ENCODE measurements around the gene LEAP2. TPM values are rescaled to one million over a fixed set of nuclear protein-coding genes. Genes with fewer than 3 reads are reported as not detected.

Gene LEAP2
- total RNA-seq, 1 donor from 2014 or later, result 3.3 TPM

DNA sequence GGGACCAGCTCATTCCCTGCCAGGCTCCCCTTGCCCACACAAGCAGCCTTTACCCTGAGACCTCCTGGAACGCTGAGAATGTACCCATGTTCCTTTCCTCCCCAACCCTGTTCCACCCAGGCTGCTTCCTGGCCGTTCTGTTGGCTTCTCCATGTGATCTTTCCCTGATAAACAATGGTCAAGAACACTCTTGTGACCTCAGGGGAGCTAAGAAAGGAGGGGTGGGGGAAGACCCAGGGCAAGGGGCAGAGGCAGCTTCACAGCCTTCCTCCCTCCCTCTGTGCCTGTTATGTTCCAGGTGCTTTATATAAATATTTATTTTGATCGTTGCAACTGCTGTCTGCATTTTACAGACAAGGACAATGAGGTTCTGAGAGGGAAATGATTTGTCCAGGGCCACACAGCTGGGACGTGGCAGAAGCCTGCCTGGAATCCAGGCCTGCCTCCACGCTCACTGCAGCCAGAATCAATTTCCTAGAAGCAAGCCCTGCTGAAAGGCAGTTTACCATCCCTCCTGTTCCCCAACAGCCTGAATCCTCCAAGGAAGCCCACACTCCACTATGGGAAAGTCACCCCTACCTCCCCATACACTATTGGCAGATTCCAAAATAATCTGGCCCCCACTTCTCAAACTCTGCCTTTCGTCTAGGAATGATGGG is 46.9 kb upstream of the LEAP2 start:
- intact Hi-C loops (cut with micrococcal nuclease), result no loop called here
- ChIA-PET POLR2A (no interaction called here), CTCF (interaction anchor here (1.0 to 2.7 kb wide), 3 partner anchors 8 to 440 kb away, joined by 3 to 12 read pairs (median 3); no protein-coding TSS in a partner anchor)
- Mint-ChIP-seq H3K27ac (no peak overlapping the region), H3K4me1 (peaks cover 14% of the 10 kb centered on the region), H3K9me3 (no peaks in the 10 kb centered on the region), H3K36me3 (ENCODE audit: low read depth) (no peaks in the 10 kb centered on the region), H3K27me3 (peaks cover 39% of the 10 kb centered on the region), H3K4me3 (no peak overlapping the region)
- no peak for ATAC-seq (ENCODE audit: low read depth)
- no peak for DNase-seq
- no peak for TF ChIP-seq CTCF (IDR thresholded peaks at IDR 0.05)

DNA sequence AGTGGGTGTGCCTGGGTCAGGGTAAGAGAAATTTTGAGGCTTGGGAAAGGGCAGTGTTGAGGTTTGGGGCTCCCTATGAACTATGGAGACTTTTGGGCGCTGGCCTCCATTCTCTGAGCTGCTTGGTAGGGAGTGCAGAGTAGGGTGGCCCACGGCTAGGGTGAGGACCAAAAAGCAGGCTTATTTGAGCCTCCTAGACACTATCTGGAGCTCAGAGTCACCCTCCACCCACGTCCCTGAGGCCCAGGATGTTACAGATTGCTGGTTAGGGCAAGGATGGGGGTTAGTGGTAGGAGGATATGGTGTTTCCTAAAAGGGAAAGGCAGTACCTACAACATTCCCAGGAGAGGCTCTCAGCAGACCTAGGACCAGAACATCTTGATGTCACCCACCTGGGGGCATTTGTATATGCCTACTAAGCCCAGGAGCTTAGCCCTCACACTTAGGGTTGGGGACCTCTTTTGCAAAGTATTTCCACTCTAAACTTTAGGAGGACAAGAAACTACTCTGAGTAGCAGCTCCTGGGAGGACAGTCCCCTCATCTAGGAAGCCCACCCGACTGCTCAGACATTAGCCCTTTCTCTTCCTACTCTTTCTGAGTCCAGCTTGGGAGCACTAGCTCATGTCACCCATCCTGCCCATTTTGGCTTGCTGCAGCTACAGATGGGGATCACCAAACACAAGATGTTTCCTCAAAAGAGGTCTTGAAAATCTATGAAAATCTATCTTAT is 45.4 kb upstream of the LEAP2 start:
- H3K4me3 Mint-ChIP-seq, result peak overlapping the region; percentile 7
- no peak for ATAC-seq (ENCODE audit: low read depth)
- no peak for TF ChIP-seq CTCF (IDR thresholded peaks at IDR 0.05)
- H3K9me3 Mint-ChIP-seq, result no peaks in the 10 kb centered on the region
- CTCF ChIA-PET, result interaction anchor here (1.2 to 2.7 kb wide), 3 partner anchors 10 to 55 kb away, joined by 4 to 16 read pairs (median 12); no protein-coding TSS in a partner anchor
- intact Hi-C loops (cut with micrococcal nuclease), result no loop called here
- H3K4me1 Mint-ChIP-seq, result peaks cover 14% of the 10 kb centered on the region
- H3K36me3 Mint-ChIP-seq (ENCODE audit: low read depth), result no peaks in the 10 kb centered on the region
- POLR2A ChIA-PET, result interaction anchor here (0.6 kb wide), 1 partner anchor 8 kb away, joined by 3 read pairs; no protein-coding TSS in a partner anchor
- peaks cover 36% of the 10 kb centered on the region for H3K27me3 Mint-ChIP-seq
- DNase-seq, result no peak
- no peak overlapping the region for H3K27ac Mint-ChIP-seq

GRCh38 chr5:132828846-132829494 is 44.5 kb upstream of the LEAP2 start:
- no peaks in the 10 kb centered on the region for H3K36me3 Mint-ChIP-seq (ENCODE audit: low read depth)
- POLR2A ChIA-PET, result interaction anchor here (0.6 to 1.7 kb wide), 2 partner anchors 9 to 54 kb away, joined by 3 to 5 read pairs; no protein-coding TSS in a partner anchor
- CTCF ChIA-PET, result interaction anchor here (0.9 to 2.7 kb wide), 5 partner anchors 9 to 54 kb away, joined by 3 to 16 read pairs (median 5); no protein-coding TSS in a partner anchor
- TF ChIP-seq CTCF (IDR thresholded peaks at IDR 0.05), result no peak
- ATAC-seq (ENCODE audit: low read depth) (no peak), DNase-seq (no peak)
- H3K4me3 Mint-ChIP-seq, result peak overlapping the region; percentile 91
- peaks cover 14% of the 10 kb centered on the region for H3K4me1 Mint-ChIP-seq
- peaks cover 32% of the 10 kb centered on the region for H3K27me3 Mint-ChIP-seq
- intact Hi-C loops (cut with micrococcal nuclease), result no loop called here
- H3K27ac Mint-ChIP-seq, result no peak overlapping the region
- H3K9me3 Mint-ChIP-seq, result no peaks in the 10 kb centered on the region

DNA sequence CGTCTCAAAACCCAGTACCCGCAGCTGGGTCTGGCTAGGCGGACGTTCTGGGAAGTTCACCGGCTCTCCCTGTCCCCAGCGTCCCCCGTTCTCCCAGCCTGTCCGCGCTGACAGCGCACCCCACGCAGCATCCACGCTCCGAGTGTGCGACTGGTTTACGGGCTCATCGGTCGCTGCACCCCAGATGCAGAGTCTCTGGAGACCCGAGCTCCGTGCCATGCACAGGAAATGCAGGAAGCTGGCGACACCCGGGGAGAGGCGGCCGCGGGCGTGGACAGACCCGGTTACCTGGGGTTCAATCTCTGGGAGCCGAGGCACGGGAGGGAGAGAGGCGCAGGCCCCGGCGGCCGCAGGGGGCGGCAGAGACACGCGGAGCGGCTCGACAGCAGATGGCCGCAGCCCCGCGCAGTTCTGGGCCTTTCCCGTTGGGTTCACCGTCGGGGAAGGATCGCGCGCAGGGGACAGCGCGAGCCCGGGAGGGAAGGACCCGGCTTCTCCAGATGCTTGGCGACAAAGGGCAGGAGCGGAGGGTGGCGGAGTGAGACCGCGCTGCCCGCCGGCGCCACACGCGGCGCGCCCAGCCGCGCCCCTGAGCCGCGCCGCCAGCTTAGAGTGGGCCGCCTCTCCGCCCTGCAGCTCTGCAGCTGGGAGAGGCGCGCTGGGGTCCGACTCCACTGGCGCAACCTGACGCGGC is 43.6 kb upstream of the LEAP2 start:
- TF ChIP-seq CTCF (IDR thresholded peaks at IDR 0.05), result peak; percentile 27
- peaks cover 24% of the 10 kb centered on the region for H3K27me3 Mint-ChIP-seq
- intact Hi-C loops (cut with micrococcal nuclease), result loop anchor here (1.0 to 2.0 kb wide), 3 partner anchors 17 to 53 kb away; partner anchors contain the start of genes GDF9, SOWAHA and UQCRQ
- ATAC-seq (ENCODE audit: low read depth), result peak; percentile 86
- POLR2A ChIA-PET, result interaction anchor here (1.7 kb wide), 1 partner anchor 53 kb away, joined by 5 read pairs; no protein-coding TSS in a partner anchor
- no peaks in the 10 kb centered on the region for H3K9me3 Mint-ChIP-seq
- peak overlapping the region; percentile 91 for H3K4me3 Mint-ChIP-seq
- H3K36me3 Mint-ChIP-seq (ENCODE audit: low read depth), result no peaks in the 10 kb centered on the region
- CTCF ChIA-PET, result interaction anchor here (0.6 to 2.3 kb wide), 6 partner anchors 10 to 445 kb away, joined by 3 to 16 read pairs (median 4); partner anchors contain the start of genes GDF9 and UQCRQ
- DNase-seq, result peak; percentile 78
- peak overlapping the region; percentile 41 for H3K27ac Mint-ChIP-seq
- H3K4me1 Mint-ChIP-seq, result peaks cover 14% of the 10 kb centered on the region

Data from activated B cell treated with CpG ODN at 0.5 μM for 24 hours (primary cell).